ENCODE data around the gene RGL2. TPM values are rescaled to one million over a fixed set of nuclear protein-coding genes. Genes with fewer than 3 reads are reported as not detected.
A peak's percentile ranks its signal among the peaks of the same experiment; 100 is the strongest.

RGL2 gene
- total RNA-seq, 1 experiment from 2014 or later: 17.7 TPM

DNA sequence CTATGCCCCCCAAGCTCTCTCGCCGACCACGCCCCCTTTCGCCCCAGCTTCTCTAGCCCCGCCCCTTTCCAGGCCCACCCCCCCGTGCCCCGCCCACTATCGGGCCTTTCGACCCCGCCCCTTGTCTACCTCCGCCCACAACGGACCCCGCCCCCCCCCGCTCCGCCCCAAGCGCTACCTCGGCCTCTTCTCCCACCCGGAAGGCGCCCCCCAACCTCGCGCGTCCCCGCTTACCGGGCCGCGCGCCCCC, 18.6 kb upstream of the RGL2 start:
- no peak for DNase-seq (ENCODE audit: low spot score)

DNA sequence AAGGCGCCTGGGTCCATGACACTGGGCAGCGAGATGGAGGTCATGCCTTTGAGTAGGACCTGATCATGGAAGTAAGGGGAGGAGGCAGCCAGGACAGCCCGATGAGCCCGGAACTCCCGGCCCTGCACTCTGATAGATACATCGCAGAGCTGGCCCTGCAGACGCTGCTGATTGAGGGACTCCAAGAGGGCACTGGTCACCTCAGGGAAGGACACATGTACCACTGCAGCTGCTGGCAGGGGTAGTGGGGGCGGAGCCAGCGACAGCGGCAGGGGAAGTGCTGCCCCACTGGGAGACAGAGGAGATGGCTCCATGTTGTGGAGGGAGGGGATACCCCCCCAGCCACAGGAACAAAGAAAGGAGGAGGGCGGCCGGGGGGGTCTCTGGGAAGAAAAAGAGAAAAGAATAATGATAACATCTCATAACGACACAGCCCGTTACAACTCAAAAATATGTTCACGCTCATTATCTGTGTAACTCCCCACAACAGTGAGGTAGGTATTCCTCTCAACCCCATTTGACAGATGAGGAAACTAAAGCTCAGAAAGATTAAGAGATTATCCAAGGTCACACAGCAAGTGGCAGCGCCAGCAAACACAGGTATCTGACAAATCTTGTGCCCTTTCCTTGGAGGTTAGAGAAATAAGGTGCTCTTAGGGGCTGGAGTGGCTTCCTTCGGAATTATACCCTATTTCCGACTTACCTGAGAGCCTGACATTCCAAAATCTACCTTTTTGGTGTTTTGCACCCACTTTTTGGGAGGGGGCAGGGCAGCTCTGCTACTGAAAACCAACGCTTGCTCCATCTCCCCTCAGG, 18.1 kb upstream of the RGL2 start:
- no peak for DNase-seq (ENCODE audit: low spot score)

DNA sequence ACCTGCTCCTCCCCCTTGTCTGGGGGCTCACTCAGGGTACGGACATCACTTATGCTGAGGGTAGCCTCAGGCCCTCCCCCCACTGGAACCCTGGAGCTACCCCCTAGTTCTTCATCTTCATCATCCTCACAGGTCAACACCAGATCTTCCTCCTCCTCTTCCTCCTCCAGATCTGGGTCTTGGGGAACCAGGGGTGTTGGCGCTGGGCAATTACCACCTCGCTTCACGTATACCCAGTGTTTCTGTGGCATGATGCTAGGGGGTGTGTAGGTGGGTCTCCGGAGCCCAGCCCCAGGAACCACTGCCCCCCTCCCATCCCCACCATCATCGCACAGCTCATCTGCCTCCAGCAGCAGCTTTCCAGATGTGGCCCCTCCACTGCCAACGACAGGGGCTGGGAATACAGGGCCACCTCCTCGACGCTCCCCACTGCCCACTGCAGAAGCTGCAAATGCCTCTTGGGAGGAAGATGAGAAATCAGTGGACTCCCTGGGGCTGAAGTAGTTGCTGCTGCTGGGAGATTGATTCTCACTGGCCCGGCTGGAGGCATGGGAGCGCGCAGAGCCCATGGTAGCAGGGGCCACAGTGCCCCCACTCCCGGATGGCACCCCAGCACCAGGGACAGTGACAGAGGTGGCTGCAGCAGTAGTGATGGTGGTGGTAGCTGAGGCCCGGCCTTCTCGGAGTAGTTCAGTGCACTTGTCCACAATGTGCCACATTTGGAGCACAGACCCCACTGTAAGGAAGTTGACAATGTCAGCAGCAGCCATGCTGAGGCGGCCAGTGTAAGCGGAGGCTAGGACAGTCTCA, 17.3 kb upstream of the RGL2 start:
- DNase-seq (ENCODE audit: low spot score): no peak

- no peak for DNase-seq (ENCODE audit: low spot score)
Observed at GRCh38 chr6:33314943-33315792, 16.4 kb upstream of the RGL2 start.

DNA sequence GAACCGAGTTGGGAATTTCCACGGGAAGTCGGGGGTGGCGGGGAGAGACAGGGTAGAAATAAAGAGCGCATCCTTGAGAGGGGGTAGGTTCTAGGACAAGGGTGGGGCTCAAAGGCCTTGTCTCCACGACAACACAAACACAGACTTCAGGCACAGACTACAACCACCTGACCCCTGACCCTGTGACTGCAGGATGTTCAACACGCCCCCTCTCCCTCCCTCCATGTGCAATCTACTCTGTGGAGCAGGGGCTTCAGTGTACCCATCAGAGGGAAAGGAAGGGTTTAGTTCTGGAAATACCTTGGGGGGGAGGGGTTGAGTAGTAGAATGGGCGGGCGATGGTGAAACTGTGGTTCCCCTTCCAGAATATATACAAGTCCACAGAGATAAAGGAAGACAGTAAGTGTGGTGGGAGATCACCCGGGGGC, 15.8 kb upstream of the RGL2 start:
- DNase-seq (ENCODE audit: low spot score): peak; percentile 64

GRCh38 chr6:33313709-33314514, 15.2 kb upstream of the RGL2 start, which contains the start of gene TAPBP:
Gene TAPBP, minus strand, starts transcription at chr6:33314078. Its CDS starts 37 bp downstream, at chr6:33314041.
- DNase-seq (ENCODE audit: low spot score): peak; percentile 70

DNA sequence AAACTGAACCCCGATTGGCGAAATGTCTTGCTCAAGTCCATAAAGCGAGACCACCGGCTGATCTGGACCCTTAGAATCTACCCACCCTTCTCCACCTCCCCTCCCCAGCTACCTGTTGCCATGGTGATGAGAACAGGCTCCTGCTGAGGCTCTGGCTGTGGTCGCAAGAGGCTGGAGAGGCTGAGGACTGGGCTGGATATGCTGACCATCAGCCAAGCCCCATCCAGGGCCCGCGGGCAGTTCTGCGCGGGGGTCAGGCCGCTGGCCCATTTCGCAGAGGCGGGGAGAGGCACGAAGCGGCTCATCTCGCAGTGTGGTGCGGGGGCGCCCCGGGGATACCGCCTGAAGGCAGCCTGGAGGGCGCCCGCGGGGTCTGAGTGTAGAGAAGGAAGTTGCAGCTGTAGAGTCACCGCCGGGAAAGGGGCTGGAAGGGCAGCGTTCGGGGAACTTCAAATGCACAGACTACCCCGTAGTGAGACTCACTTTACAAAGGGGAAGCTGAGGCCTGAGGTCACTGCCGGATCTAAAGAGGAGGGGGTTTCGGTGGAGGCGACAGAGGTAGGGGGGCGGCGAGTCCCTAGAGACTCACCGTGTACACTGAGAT, 14.5 kb upstream of the RGL2 start:
- DNase-seq (ENCODE audit: low spot score): no peak

- peak; percentile 86 for DNase-seq (ENCODE audit: low spot score)
Observed at GRCh38 chr6:33312361-33313104, 13.8 kb upstream of the RGL2 start.

DNA sequence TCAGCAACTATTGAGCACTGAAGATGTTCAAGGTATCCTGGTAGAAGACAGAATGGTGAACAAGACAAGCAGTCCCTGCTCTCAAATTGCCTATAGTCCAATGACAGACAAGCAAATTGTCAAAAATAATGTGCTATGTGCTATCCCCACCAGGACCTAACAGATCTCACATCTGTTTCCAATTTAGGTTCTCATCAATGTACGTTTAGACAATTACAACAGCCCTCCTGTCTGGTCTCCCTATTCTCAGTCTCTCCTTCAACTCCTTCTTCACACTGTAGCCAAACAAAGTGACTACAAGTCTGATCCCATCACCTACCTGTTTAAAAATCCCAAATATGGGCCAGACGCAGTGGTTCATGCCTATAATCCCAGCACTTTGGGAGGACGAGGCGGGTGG, 7.6 kb upstream of the RGL2 start:
- no peak for DNase-seq (ENCODE audit: low spot score)

DNA sequence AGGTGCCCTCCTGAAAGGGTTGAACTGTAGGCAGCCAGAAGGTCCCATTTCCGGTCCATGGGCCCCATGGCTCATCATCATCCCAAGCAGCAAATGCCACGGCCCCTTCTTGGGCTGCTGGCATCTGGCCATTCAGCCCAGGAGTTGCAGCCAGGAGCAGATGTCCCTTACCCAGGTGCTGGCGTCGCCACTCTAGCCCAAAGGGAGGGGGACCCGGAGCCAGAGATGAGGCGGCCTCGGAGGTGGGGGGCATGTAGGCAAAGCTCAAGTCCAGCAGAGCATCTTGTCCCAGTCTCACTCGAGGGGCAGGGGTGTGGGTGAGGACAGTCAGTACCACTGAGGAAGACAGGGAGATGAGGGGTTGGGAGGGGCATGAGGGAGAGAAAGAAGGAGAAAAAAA, 6.3 kb upstream of the RGL2 start:
- DNase-seq (ENCODE audit: low spot score): no peak

DNA sequence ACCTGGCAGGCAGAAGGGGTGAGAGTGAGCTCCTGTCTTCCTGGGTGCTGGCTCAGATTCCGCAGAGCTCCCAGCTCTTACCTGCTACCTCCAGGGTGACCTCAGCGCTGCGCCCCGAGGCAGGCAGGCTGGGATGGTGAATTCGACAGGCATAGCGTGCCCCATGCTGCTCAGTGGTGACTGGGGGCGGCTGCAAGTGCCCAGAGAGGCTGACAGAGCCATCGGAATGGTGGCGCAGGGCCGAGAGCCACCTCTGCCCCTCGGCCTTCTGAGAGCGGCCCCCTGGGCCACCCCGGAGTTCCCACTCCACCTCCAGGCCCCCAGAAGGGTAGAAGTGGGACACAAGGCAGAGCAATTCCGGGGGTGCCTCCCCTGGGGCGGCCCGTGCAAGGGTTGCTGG, 5.5 kb upstream of the RGL2 start:
- no peak for DNase-seq (ENCODE audit: low spot score)

DNA sequence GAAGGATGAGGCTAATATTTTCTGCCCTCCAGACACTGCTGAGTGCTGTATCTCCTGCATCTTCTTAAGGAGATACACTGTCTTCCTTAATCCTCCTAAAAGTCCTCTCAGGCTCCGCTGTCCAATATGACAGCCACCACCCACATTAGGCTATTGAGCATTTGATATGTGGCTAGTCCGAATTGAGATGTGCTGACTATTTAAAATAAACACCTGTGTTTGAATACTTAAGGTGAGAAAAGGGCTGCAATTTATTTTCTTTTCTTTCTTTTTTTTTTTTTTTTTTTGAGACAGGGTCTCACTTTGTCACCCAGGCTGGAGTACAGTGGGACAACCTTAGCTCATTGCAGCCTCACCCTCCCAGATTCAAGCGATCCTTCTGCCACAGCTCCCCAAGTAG, 3.1 kb upstream of the RGL2 start:
- DNase-seq (ENCODE audit: low spot score): no peak

DNA sequence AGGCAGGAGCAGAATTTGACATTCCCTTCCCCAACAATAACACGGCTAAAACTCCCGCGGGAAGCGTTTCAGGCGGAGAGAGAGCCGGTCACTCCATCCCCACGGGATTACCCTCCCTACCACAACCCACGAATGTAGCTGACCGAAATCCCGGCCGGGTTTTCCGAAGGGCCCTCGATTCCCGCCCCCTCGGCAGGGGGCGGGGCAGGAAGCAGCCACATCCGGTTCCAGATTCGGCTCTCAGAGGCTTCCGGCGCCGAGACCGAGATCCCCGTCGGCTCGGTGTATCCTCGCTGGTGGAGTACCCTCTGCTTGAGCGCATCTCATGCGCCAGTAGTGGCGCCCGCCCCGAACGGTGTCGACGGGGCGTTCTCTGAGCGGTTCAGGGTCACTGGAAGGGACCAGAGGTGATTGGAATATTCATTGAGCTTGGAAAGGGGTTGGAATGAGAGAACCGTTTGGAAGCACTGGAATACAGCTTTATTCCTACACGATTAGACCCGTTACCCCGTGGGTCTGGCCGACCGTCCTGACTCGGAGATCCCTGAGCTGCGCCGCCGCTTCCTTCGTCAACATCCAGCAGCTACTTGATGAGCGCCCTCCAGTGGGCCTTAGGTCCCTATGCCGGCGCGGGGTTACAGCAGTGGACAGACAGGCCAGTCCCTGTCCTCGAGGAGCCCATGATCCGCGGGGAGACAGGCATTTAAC, 649 bp upstream of the RGL2 start:
- peak; percentile 86 for DNase-seq (ENCODE audit: low spot score)

GRCh38 chr6:33297956-33298772, 578 bp downstream of the RGL2 start:
- DNase-seq (ENCODE audit: low spot score): peak; percentile 76

- DNase-seq (ENCODE audit: low spot score): no peak
Observed at GRCh38 chr6:33297406-33297955, 1.3 kb downstream of the RGL2 start.

- no peak for DNase-seq (ENCODE audit: low spot score)
Observed at GRCh38 chr6:33296797-33297405, 1.8 kb downstream of the RGL2 start.

DNA sequence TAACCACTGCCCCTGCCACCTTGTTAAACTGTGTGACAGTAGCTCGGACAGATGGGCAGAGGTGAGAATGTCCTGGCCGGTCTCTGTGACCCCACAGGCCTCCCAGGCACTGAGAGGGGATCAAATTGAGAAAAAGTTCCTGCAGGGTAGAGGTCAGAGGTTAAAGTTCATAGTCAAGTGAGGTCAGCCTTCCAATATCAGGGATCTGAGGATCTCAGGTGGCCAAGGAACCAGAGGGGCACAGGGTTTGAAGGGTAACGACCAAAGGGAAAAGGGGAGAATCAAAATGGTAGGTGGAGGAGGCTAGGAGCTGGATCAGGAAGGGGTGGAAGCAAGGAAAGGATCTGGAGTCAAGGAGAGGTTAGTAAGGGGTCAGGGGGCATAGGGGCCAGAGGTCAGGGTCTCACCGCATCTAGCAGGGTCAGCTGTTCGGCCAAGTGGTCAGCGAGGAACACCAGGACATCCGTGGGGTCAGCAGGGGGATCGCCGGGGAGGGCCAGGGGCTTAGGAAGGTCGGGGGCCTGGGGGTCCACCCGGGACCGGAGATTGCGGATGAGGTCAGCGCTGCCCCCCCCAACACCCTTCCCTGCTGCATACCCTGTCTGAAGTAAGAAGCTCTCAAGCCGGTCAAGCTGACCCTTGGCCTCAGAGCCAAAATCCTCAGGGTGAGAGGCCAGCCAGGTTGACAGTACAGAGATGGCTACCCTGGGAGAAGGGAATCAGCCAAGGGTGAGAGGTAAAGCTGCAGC, 2.9 kb downstream of the RGL2 start:
- no peak for DNase-seq (ENCODE audit: low spot score)

All from A172 (cell line).